ENCODE results near the gene ZNF333. TPM values are rescaled to one million over a fixed set of nuclear protein-coding genes. Genes with fewer than 3 reads are reported as not detected.

ZNF333 gene
- total RNA-seq = 27.5 TPM

GRCh38 chr19:14689598-14690503 lies at the start of gene ZNF333:
TSS of gene ZNF333 (plus strand) at chr19:14690048. CDS start at chr19:14693492, 3,444 bp downstream.
- DNase-seq (ENCODE audit: low read depth in 2 of 3, low spot score in 2 of 3) = peak; percentile 93 to 97 (median 94)

- DNase-seq (ENCODE audit: low read depth in 2 of 3, low spot score in 2 of 3) = no peak
Measured at GRCh38 chr19:14648506-14648905, 41.3 kb upstream of the ZNF333 start.

GRCh38 chr19:14649020-14649419 lies 40.8 kb upstream of the ZNF333 start:
- no peak for DNase-seq (ENCODE audit: low read depth in 2 of 3, low spot score in 2 of 3)

- no peak for DNase-seq (ENCODE audit: low read depth in 2 of 3, low spot score in 2 of 3)
Measured at GRCh38 chr19:14650161-14650560, 39.7 kb upstream of the ZNF333 start.

GRCh38 chr19:14654786-14655560 lies 34.9 kb upstream of the ZNF333 start:
- DNase-seq (ENCODE audit: low read depth in 2 of 3, low spot score in 2 of 3) = no peak

GRCh38 chr19:14655726-14656125 lies 34.1 kb upstream of the ZNF333 start:
- DNase-seq (ENCODE audit: low read depth in 2 of 3, low spot score in 2 of 3) = no peak

GRCh38 chr19:14659874-14660489 lies 29.9 kb upstream of the ZNF333 start:
- DNase-seq (ENCODE audit: low read depth in 2 of 3, low spot score in 2 of 3) = no peak

- DNase-seq (ENCODE audit: low read depth in 2 of 3, low spot score in 2 of 3) = peak in 1 of 3 donors; percentile 6
Measured at GRCh38 chr19:14661372-14661924, 28.4 kb upstream of the ZNF333 start.

GRCh38 chr19:14669940-14670339 lies 19.9 kb upstream of the ZNF333 start:
- no peak for DNase-seq (ENCODE audit: low read depth in 2 of 3, low spot score in 2 of 3)

GRCh38 chr19:14670408-14670807 lies 19.4 kb upstream of the ZNF333 start:
- no peak for DNase-seq (ENCODE audit: low read depth in 2 of 3, low spot score in 2 of 3)

- peak in 1 of 3 donors; percentile 11 for DNase-seq (ENCODE audit: low read depth in 2 of 3, low spot score in 2 of 3)
Measured at GRCh38 chr19:14672188-14672872, 17.5 kb upstream of the ZNF333 start.

- DNase-seq (ENCODE audit: low read depth in 2 of 3, low spot score in 2 of 3) = no peak
Measured at GRCh38 chr19:14673088-14673487, 16.8 kb upstream of the ZNF333 start.

- peak in 1 of 3 donors; percentile 56 for DNase-seq (ENCODE audit: low read depth in 2 of 3, low spot score in 2 of 3)
Measured at GRCh38 chr19:14674764-14675163, 15.1 kb upstream of the ZNF333 start, which contains the start of gene ADGRE3. TSS of gene ADGRE3 (minus strand) at chr19:14674844. CDS start at chr19:14674770, 74 bp downstream.

- DNase-seq (ENCODE audit: low read depth in 2 of 3, low spot score in 2 of 3) = no peak
Measured at GRCh38 chr19:14676762-14677161, 13.1 kb upstream of the ZNF333 start.

GRCh38 chr19:14677464-14677863 lies 12.4 kb upstream of the ZNF333 start:
- no peak for DNase-seq (ENCODE audit: low read depth in 2 of 3, low spot score in 2 of 3)

- DNase-seq (ENCODE audit: low read depth in 2 of 3, low spot score in 2 of 3) = no peak
Measured at GRCh38 chr19:14678199-14678598, 11.6 kb upstream of the ZNF333 start.

- no peak for DNase-seq (ENCODE audit: low read depth in 2 of 3, low spot score in 2 of 3)
Measured at GRCh38 chr19:14682084-14682483, 7.8 kb upstream of the ZNF333 start.

GRCh38 chr19:14683439-14683838 lies 6.4 kb upstream of the ZNF333 start:
- DNase-seq (ENCODE audit: low read depth in 2 of 3, low spot score in 2 of 3) = peak in 1 of 3 donors; percentile 60

- peak in 1 of 3 donors; percentile 52 for DNase-seq (ENCODE audit: low read depth in 2 of 3, low spot score in 2 of 3)
Measured at GRCh38 chr19:14686411-14686810, 3.4 kb upstream of the ZNF333 start.

GRCh38 chr19:14694641-14695266 lies 4.9 kb downstream of the ZNF333 start:
- no peak for DNase-seq (ENCODE audit: low read depth in 2 of 3, low spot score in 2 of 3)

Measured in hematopoietic multipotent progenitor cell (in vitro differentiated cells).